Pancreas (tissue), 10 donors: ENCODE results near the gene ATP13A2. TPM values are rescaled to one million over a fixed set of nuclear protein-coding genes. Genes with fewer than 3 reads are reported as not detected.
"Not testable (repeated sequence)": the region's sequence is repeated elsewhere in the genome, so short reads cannot be mapped to it uniquely, and the experiment has no call there.

Source experiments
- ATAC-seq, 4 donors: fragments of 200-7000 bp; cut with Tn5 transposase; one replicate each; pipeline versions ENCODE4 v1.8.0 to v1.9.1; 2020; ENCODE audit warnings: mild to moderate bottlenecking in 4 of 4, moderate library complexity in 4 of 4
- DNase-seq, 6 donors: peaks; one replicate each; pipeline ENCODE4 v3.0.0-alpha.2; 2020
- FAIRE-seq: peaks from 2 replicates; lab custom pipeline; 2012; peaks lifted over from hg19 to GRCh38; lab: Jason Lieb, UNC
- H3K27ac ChIP-seq, 4 donors: fragments of 200-600 bp; sonication (generic); 1 replicate in 3 of 4; 2 replicates in 1 of 4; pipeline versions ENCODE4 v1.5.0 to v1.8.0; 2020
- H3K27me3 ChIP-seq, 4 donors: fragments of 200-600 bp; one replicate each; pipeline ENCODE4 v1.8.0; 2021
- H3K36me3 ChIP-seq, 3 donors: fragments of 200-600 bp; sonication (generic) in 1 of 3; one replicate each; pipeline versions ENCODE4 v1.5.0 to v1.8.0; 2020 to 2021
- H3K4me1 ChIP-seq, 3 donors: fragments of 200-600 bp; one replicate each; pipeline ENCODE4 v1.8.0; 2021
- H3K4me3 ChIP-seq, 4 donors: fragments of 200-600 bp; sonication (generic) in 2 of 4; one replicate each; pipeline versions ENCODE4 v1.5.0 to v1.8.0; 2020 to 2021
- H3K9me3 ChIP-seq, 4 donors: fragments of 200-600 bp; one replicate each; pipeline ENCODE4 v1.8.0; 2021
- CTCF ChIP-seq, 4 donors: fragments of 200-600 bp; sonication (generic) in 3 of 4; IDR thresholded peaks; one replicate each; pipeline versions ENCODE4 v1.5.0 to v1.8.0; 2021; ENCODE audit warnings: antibody characterized with exemption in 4 of 4
- WGBS, 2 donors: extraction: QIAGEN DNeasy Blood & Tissue Kit; methylation state at CpG; one replicate each; pipeline ENCODE4 v1.1.7; 2013; 5-methylcytosine and 5-hydroxymethylcytosine counted together
- intact Hi-C, 3 donors: fragments of 100-400 bp; cut with DNase I; formaldehyde crosslinking; loops; one replicate each; pipeline versions ENCODE4 v1.11.1 to v1.14.2; 2022
- polyA plus RNA-seq, 2 donors: library from polyadenylated mRNA; stranded (reverse); fragments of 200-250 nt; gene quantifications; one replicate each; pipeline ENCODE4 v1.2.3, GENCODE V29; 2013
- total RNA-seq, 6 donors: library from RNA; stranded (reverse); fragmentation: NEBNext Ultra II Directional in 4 of 6; extraction: Animal tissue kit (Norgen Biotek cat#: 25700) in 4 of 6; gene quantifications; one replicate each; pipeline versions ENCODE4 v1.2.1 to v1.2.4, GENCODE V29; 2021 to 2023
- donor health status: healthy with polysubstance abuse.
- donor health status: DM: no; HTN: no; CAD: no; lungs with moderate emphysema.
- donor health status: DM: no; HTN: no; CAD: no.
- donor health status: control.
- donor health status: control.
- donor health status: Bipolar disorder and iron deficiency.
- donor health status: DM: yes; HTN: yes; CAD: no.
- donor health status: DM: no; HTN: no; CAD: no.
- donor health status: DM: no; HTN: no; CAD: no.
- donor health status: DM: yes; HTN: yes; CAD: no.

ATP13A2 gene
- total and polyA plus RNA-seq, 8 donors = 33.2 to 64.1 (median 47.8) TPM

GRCh38 chr1:16967095-16967575 lies 44.6 kb downstream of the ATP13A2 start:
- H3K27ac ChIP-seq = no peak overlapping the region
- DNase-seq = peak in 1 of 6 donors; percentile 64
- no peaks in the 10 kb centered on the region for H3K9me3 ChIP-seq
- H3K36me3 ChIP-seq = peaks cover 0 to 17% (median 0%) of the 10 kb centered on the region in 3 donors
- 57 to 64% methylated on average over 7 of the region's 7 CpGs for WGBS, 2 donors
- H3K4me3 ChIP-seq = no peak overlapping the region
- H3K4me1 ChIP-seq = no peaks in the 10 kb centered on the region
- ATAC-seq = peak in 1 of 4 donors; percentile 16
- no peak for FAIRE-seq
- intact Hi-C loops = no loop called here
- TF ChIP-seq CTCF (IDR thresholded peaks at IDR 0.05) = no peak
- no peaks in the 10 kb centered on the region for H3K27me3 ChIP-seq

DNA sequence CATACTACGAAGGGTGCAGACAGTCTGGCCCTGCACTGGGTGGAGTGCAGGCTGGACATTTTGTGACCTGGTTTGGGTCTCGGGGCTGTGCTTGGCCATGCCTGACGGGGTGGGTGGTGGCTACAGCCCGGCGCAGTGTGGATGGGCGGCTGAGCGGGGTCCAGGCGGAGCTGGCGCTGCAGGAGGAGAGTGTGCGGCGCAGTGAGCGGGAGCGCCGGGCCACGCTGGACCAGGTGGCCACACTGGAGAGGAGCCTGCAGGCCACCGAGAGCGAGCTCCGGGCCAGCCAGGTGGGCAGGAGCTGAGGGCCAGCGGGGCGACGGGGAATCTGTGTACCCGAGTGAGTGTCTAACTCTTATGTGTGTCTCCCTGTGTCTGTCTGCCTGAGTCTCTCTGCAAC lies 45.4 kb downstream of the ATP13A2 start:
- ATAC-seq (no peak), DNase-seq (peak in 1 of 6 donors; percentile 59), FAIRE-seq (no peak)
- Histone ChIP-seq H3K4me3 (no peak overlapping the region), H3K4me1 (peaks cover 0 to 2% (median 0%) of the 10 kb centered on the region in 3 donors), H3K9me3 (no peaks in the 10 kb centered on the region), H3K27me3 (no peaks in the 10 kb centered on the region), H3K27ac (no peak overlapping the region), H3K36me3 (peaks cover 0 to 17% (median 0%) of the 10 kb centered on the region in 3 donors)
- 96 to 97% methylated on average over 21 to 22 of the region's 22 CpGs for WGBS, 2 donors
- intact Hi-C loops = no loop called here
- TF ChIP-seq CTCF (IDR thresholded peaks at IDR 0.05) = no peak

GRCh38 chr1:16965486-16966067 lies 46.2 kb downstream of the ATP13A2 start:
- no peak for ATAC-seq
- no peak for TF ChIP-seq CTCF (IDR thresholded peaks at IDR 0.05)
- Histone ChIP-seq H3K4me3 (no peak overlapping the region), H3K36me3 (peaks cover 0 to 17% (median 0%) of the 10 kb centered on the region in 3 donors), H3K27me3 (no peaks in the 10 kb centered on the region), H3K9me3 (no peaks in the 10 kb centered on the region), H3K27ac (no peak overlapping the region), H3K4me1 (peaks cover 0 to 5% (median 0%) of the 10 kb centered on the region in 3 donors)
- intact Hi-C loops = no loop called here
- DNase-seq = peak in 1 of 6 donors; percentile 61
- FAIRE-seq = no peak
- WGBS, 2 donors = 94 to 99% methylated on average over 12 to 13 of the region's 13 CpGs

DNA sequence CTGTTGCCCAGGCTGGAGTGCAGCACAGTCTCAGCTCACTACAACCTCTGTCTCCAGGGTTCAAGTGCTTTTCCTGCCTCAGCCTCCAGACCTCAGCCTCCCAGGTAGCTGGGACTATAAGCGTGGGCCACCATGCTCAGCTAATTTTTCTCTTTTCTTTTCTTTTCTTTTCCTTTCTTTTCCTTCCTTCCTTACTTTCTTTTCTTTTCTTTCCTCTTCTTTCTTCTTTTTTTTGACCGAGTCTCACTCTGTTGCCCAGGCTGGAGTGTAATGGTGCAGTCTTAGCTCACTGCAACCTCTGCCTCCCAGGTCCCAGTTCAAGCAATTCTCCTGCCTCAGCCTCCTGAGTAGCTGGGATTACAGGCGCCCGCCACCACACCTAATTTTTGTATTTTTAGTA lies 47.6 kb downstream of the ATP13A2 start:
- WGBS, 2 donors = 92 to 96% methylated on average over 4 of the region's 4 CpGs
- intact Hi-C loops, FAIRE-seq: not testable (repeated sequence)

DNA sequence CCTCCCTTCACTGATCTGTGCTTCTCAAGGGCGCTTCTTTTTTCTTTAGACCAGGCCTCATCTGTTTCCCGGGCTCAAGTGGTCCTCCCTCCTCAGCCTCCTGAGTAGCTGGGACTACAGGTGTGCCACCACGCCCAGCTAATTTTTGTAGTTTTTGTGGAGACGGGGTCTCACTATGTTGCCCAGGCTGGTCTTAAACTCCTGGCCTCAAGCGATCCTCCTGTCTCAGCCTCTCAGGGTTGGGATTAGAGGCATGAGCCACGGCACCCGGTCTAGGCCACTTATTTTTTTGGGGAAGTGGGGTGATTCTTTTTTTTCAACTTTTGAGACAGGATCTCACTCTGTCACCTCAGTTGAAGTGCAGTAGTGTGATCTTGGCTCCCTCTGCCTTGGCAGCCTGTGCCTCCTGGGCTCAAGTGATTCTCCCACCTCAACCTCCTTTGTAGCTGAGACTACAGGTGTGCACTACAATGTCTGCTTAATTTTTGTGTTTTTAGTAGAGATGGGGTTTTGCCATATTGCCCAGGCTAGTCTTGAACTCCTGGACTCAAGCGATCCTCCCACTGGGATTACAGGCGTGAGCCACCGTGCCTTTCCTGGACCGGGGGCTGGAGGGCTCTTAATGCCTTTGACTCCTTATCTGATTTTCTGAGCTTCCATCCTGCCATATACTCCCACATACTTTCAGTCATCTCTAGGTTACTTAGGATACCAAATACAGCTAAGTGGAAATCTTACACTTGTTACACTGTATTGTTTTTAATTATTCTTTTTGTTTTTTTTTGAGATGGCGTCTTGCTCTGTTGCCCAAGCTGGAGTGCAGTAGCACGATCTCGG lies 50.2 kb downstream of the ATP13A2 start:
- no peak for TF ChIP-seq CTCF (IDR thresholded peaks at IDR 0.05)
- intact Hi-C loops = no loop called here
- 87 to 88% methylated on average over 14 of the region's 14 CpGs for WGBS, 2 donors

More for the DNA sequence above, 47.6 kb downstream of the ATP13A2 start:
- H3K36me3 ChIP-seq = peaks cover 0 to 17% (median 0%) of the 10 kb centered on the region in 3 donors
- not testable (repeated sequence) for H3K27me3 ChIP-seq, H3K4me3 ChIP-seq, H3K9me3 ChIP-seq, ATAC-seq, DNase-seq, H3K27ac ChIP-seq, H3K4me1 ChIP-seq

More for the DNA sequence above, 50.2 kb downstream of the ATP13A2 start:
- Histone ChIP-seq H3K27me3 (no peaks in the 10 kb centered on the region), H3K36me3 (peaks cover 0 to 10% (median 0%) of the 10 kb centered on the region in 3 donors), H3K4me1 (peaks cover 0 to 5% (median 4%) of the 10 kb centered on the region in 3 donors), H3K9me3 (no peaks in the 10 kb centered on the region), H3K4me3 (peak overlapping the region; percentile 7 to 44 (median 34)), H3K27ac (peak overlapping the region; percentile 35 to 68 (median 63))
- FAIRE-seq = no peak
- no peak for ATAC-seq
- DNase-seq = no peak
